GM21515 (cell line): Measurements from ENCODE around the gene TSHZ2.

Source experiments
- ATAC-seq: cut with Tn5 transposase; IDR thresholded peaks from one replicate; pipeline ENCODE4 v1.9.1; 2021; ENCODE audit not compliant: unreplicated experiment

The TSHZ2 gene

GRCh38 chr20:52972190-52972937 is at the start of gene TSHZ2:
TSS of gene TSHZ2 (plus strand) at chr20:52972358. CDS start at chr20:52973294, 936 bp downstream.
- no peak for ATAC-seq

- no peak for ATAC-seq
Measured at GRCh38 chr20:52922436-52922835, 49.7 kb upstream of the TSHZ2 start.

GRCh38 chr20:52923123-52923937 is 48.8 kb upstream of the TSHZ2 start:
- no peak for ATAC-seq

- ATAC-seq: no peak
Measured at GRCh38 chr20:52924411-52925271, 47.5 kb upstream of the TSHZ2 start.

- no peak for ATAC-seq
Measured at GRCh38 chr20:52926505-52926904, 45.7 kb upstream of the TSHZ2 start.

- no peak for ATAC-seq
Measured at GRCh38 chr20:52933867-52934266, 38.3 kb upstream of the TSHZ2 start.

GRCh38 chr20:52936351-52937340 is 35.5 kb upstream of the TSHZ2 start:
- ATAC-seq: no peak

GRCh38 chr20:52937591-52938100 is 34.5 kb upstream of the TSHZ2 start:
- ATAC-seq: no peak

- no peak for ATAC-seq
Measured at GRCh38 chr20:52939141-52939540, 33.0 kb upstream of the TSHZ2 start.

GRCh38 chr20:52941808-52942207 is 30.4 kb upstream of the TSHZ2 start:
- ATAC-seq: no peak

- ATAC-seq: no peak
Measured at GRCh38 chr20:52943185-52943841, 28.8 kb upstream of the TSHZ2 start.

- no peak for ATAC-seq
Measured at GRCh38 chr20:52945268-52945667, 26.9 kb upstream of the TSHZ2 start.

- no peak for ATAC-seq
Measured at GRCh38 chr20:52945862-52946522, 26.2 kb upstream of the TSHZ2 start.

- ATAC-seq: no peak
Measured at GRCh38 chr20:52948491-52948890, 23.7 kb upstream of the TSHZ2 start.

GRCh38 chr20:52953020-52953419 is 19.1 kb upstream of the TSHZ2 start:
- no peak for ATAC-seq

- no peak for ATAC-seq
Measured at GRCh38 chr20:52954849-52955248, 17.3 kb upstream of the TSHZ2 start.

- ATAC-seq: no peak
Measured at GRCh38 chr20:52958211-52958610, 13.9 kb upstream of the TSHZ2 start.

GRCh38 chr20:52959125-52959524 is 13.0 kb upstream of the TSHZ2 start:
- ATAC-seq: no peak

- no peak for ATAC-seq
Measured at GRCh38 chr20:52962183-52962582, 10.0 kb upstream of the TSHZ2 start.
